Upper lobe of left lung (tissue), 4 donors: ENCODE measurements around the gene CCDC40.

Experiments used
- CTCF ChIP-seq, 6 experiments: fragments of 450-650 bp in 4 of 6; fragments of 200-600 bp in 2 of 6; sonication (generic) in 2 of 6; IDR thresholded peaks; one replicate each; pipeline ENCODE4 v1.5.1; 2016 to 2019; ENCODE audit warnings: antibody characterized with exemption in 6 of 6
- EP300 ChIP-seq, 4 donors: sonication (generic); formaldehyde crosslinking; IDR thresholded peaks; one replicate each; pipeline ENCODE4 v1.5.1; 2017; ENCODE audit warnings: antibody characterized with exemption in 4 of 4, control low read depth in 2 of 4
- POLR2A ChIP-seq, 4 donors: fragments of 450-650 bp; IDR thresholded peaks; one replicate each; pipeline ENCODE4 v1.5.1; 2016 to 2017; ENCODE audit warnings: antibody characterized with exemption in 4 of 4, mild to moderate bottlenecking in 2 of 4

- no peak for TF ChIP-seq CTCF (IDR thresholded peaks at IDR 0.05)
- TF ChIP-seq POLR2A (IDR thresholded peaks at IDR 0.05) = no peak
- TF ChIP-seq EP300 (IDR thresholded peaks at IDR 0.05) = no peak
These were observed 47.2 kb upstream of the CCDC40 start for GRCh38 chr17:79989106-79989835.
